ENCODE data around the gene SUPV3L1.

The SUPV3L1 gene

DNA sequence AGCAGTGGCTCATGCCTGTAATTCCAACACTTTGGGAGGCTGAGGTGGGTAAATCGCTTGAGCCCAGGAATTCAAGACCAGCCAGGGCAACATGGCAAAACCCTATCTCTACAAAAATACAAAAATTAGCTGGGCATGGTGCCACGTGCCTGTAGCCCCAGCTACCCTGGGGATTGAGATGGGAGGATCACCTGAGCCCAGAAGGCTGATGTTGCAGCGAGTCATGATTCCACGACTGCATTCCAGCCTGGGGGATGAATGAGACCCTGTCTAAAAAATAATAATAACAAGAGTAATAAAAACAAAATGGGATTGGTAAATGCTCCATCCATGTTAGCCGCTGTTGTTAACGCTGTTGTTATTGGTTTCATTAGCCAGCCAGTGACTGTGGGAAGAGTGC is 38.8 kb downstream of the SUPV3L1 start:
- peaks cover 23% of the 10 kb centered on the region for H3K27me3 ChIP-seq (ENCODE audit: control insufficient read depth, low read length)
- no peaks in the 10 kb centered on the region for H3K9me3 ChIP-seq (ENCODE audit: control insufficient read depth, insufficient read depth, low read length)
- H3K4me2 ChIP-seq (ENCODE audit: low read length), result no peak overlapping the region
- H3F3A ChIP-seq (ENCODE audit: control insufficient read depth, insufficient read depth), result 0 out of 2 replicates have a peak, but pooled peaks cover 4% of the 10 kb centered on the region
- TF ChIP-seq, protein P1, sequence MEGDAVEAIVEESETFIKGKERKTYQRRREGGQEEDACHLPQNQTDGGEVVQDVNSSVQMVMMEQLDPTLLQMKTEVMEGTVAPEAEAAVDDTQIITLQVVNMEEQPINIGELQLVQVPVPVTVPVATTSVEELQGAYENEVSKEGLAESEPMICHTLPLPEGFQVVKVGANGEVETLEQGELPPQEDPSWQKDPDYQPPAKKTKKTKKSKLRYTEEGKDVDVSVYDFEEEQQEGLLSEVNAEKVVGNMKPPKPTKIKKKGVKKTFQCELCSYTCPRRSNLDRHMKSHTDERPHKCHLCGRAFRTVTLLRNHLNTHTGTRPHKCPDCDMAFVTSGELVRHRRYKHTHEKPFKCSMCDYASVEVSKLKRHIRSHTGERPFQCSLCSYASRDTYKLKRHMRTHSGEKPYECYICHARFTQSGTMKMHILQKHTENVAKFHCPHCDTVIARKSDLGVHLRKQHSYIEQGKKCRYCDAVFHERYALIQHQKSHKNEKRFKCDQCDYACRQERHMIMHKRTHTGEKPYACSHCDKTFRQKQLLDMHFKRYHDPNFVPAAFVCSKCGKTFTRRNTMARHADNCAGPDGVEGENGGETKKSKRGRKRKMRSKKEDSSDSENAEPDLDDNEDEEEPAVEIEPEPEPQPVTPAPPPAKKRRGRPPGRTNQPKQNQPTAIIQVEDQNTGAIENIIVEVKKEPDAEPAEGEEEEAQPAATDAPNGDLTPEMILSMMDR (IDR thresholded peaks at IDR 0.05; ENCODE audit: low read depth, low read length, poor library complexity, severe bottlenecking), result no peak
- TF ChIP-seq EZH2phosphoT487 (IDR thresholded peaks at IDR 0.05; ENCODE audit: borderline replicate concordance, low read length), result no peak
- H3K36me3 ChIP-seq (ENCODE audit: control insufficient read depth, low read length), result no peaks in the 10 kb centered on the region
- H3K4me1 ChIP-seq (ENCODE audit: control insufficient read depth, low read length), result peaks cover 14% of the 10 kb centered on the region
- no peak overlapping the region for H3K27ac ChIP-seq (ENCODE audit: low read depth, low read length)
- H4K20me1 ChIP-seq (ENCODE audit: control insufficient read depth, insufficient read depth, low read depth, low read length), result no peaks in the 10 kb centered on the region
- no peaks in the 10 kb centered on the region for H3K79me2 ChIP-seq (ENCODE audit: control insufficient read depth, low read length)
- H3K4me3 ChIP-seq (ENCODE audit: low read length), result no peak overlapping the region
- no peaks in the 10 kb centered on the region for H3K9me2 ChIP-seq (replicated peaks; ENCODE audit: control insufficient read depth, low read length)

DNA sequence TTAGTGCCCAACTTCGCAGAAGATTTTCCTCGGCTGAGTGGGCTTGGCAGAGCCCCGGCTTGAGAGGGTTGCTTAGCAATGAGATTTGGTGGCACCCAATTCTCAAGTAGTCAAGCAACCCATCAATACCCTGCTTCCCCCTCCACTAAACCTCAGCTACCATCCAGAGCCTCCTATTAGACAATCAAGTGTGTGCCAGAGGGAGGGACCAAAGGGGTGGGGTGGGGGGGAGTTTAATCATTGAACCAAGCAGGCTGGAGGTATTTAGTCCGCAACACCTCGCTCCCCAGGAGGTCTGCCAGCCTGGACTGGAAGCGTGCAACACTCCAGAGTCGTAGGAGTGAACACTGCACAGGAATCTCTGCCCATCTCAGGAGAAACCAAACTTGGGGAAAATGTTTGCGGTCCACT is 40.0 kb downstream of the SUPV3L1 start, which contains the start of gene HKDC1:
Gene HKDC1, plus strand, starts transcription at position 292 of the 411 bp plus-strand sequence. Its CDS starts 104 bp downstream, at position 396.
- Histone ChIP-seq H3K4me3 (ENCODE audit: low read length) (no peak within 1 kb of the TSS), H3K79me2 (ENCODE audit: control insufficient read depth, low read length) (no peaks in the 10 kb centered on the region), H3K4me1 (ENCODE audit: control insufficient read depth, low read length) (peaks cover 14% of the 10 kb centered on the region), H3K36me3 (ENCODE audit: control insufficient read depth, low read length) (no peaks in the 10 kb centered on the region), H3K9me3 (ENCODE audit: control insufficient read depth, insufficient read depth, low read length) (no peaks in the 10 kb centered on the region), H3F3A (ENCODE audit: control insufficient read depth, insufficient read depth) (0 out of 2 replicates have a peak, but pooled peaks cover 4% of the 10 kb centered on the region), H3K4me2 (ENCODE audit: low read length) (no peak within 1 kb of the TSS), H3K9me2 (replicated peaks; ENCODE audit: control insufficient read depth, low read length) (no peaks in the 10 kb centered on the region), H3K27me3 (ENCODE audit: control insufficient read depth, low read length) (peaks cover 19% of the 10 kb centered on the region), H4K20me1 (ENCODE audit: control insufficient read depth, insufficient read depth, low read depth, low read length) (no peaks in the 10 kb centered on the region), H3K27ac (ENCODE audit: low read depth, low read length) (no peak within 1 kb of the TSS)
- no peak for TF ChIP-seq EZH2phosphoT487 (IDR thresholded peaks at IDR 0.05; ENCODE audit: borderline replicate concordance, low read length)
- TF ChIP-seq, protein P1 (IDR thresholded peaks at IDR 0.05; ENCODE audit: low read depth, low read length, poor library complexity, severe bottlenecking), result no peak

DNA sequence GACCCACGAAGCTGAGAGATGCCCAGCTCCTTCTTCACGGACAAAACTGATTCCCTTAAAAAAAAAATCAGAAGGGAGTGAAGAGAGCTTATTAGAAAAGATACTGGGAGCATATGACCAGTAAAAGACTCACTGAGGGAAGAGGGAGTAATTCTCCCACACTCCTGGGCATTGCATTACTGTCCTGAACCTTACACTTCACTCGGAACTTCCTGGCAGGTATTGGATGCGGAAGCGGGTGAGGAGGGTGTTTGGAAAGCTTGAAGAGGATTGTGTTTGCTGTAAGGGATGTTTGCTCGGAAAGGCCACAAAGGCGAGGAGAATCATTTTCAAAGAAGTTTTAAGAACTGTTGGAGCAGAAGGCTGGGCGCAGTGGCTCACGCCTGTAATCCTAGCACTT is 40.5 kb downstream of the SUPV3L1 start:
- no peaks in the 10 kb centered on the region for H3K79me2 ChIP-seq (ENCODE audit: control insufficient read depth, low read length)
- no peak overlapping the region for H3K4me3 ChIP-seq (ENCODE audit: low read length)
- no peaks in the 10 kb centered on the region for H3K9me3 ChIP-seq (ENCODE audit: control insufficient read depth, insufficient read depth, low read length)
- H3K36me3 ChIP-seq (ENCODE audit: control insufficient read depth, low read length), result no peaks in the 10 kb centered on the region
- H3K4me2 ChIP-seq (ENCODE audit: low read length), result no peak overlapping the region
- H3K4me1 ChIP-seq (ENCODE audit: control insufficient read depth, low read length), result peaks cover 14% of the 10 kb centered on the region
- no peaks in the 10 kb centered on the region for H4K20me1 ChIP-seq (ENCODE audit: control insufficient read depth, insufficient read depth, low read depth, low read length)
- TF ChIP-seq, protein P1 (IDR thresholded peaks at IDR 0.05; ENCODE audit: low read depth, low read length, poor library complexity, severe bottlenecking), result no peak
- TF ChIP-seq EZH2phosphoT487 (IDR thresholded peaks at IDR 0.05; ENCODE audit: borderline replicate concordance, low read length), result no peak
- H3K9me2 ChIP-seq (replicated peaks; ENCODE audit: control insufficient read depth, low read length), result no peaks in the 10 kb centered on the region
- 0 out of 2 replicates have a peak, but pooled peaks cover 4% of the 10 kb centered on the region for H3F3A ChIP-seq (ENCODE audit: control insufficient read depth, insufficient read depth)
- peaks cover 17% of the 10 kb centered on the region for H3K27me3 ChIP-seq (ENCODE audit: control insufficient read depth, low read length)
- H3K27ac ChIP-seq (ENCODE audit: low read depth, low read length), result no peak overlapping the region
